ENCODE data around the gene GRIA2. TPM values are rescaled to one million over a fixed set of nuclear protein-coding genes. Genes with fewer than 3 reads are reported as not detected.

Gene GRIA2
- total RNA-seq, 2 experiments from 2014 or later: not detected

DNA sequence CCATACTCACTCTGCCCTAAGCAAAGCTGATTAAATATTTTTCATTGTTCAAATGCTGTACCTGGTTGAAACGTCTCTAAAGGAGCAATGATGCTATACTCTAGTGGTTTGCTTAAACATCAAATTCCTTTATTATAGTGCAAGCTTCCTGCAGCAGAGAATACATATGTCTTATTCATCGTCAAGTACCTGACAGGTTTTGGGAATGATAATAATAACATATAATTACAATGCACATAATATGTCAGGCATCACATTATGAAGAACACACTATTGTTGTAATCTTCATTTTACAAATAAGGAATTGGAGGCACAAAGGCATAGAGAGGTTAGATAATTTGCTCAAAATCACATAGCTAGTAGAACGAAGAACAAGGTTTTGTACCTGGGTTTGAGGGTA lies 151.6 kb downstream of the GRIA2 start:
- no peak overlapping the region for H3K4me3 Mint-ChIP-seq
- no peak for ATAC-seq
- DNase-seq: no peak
- no peaks in the 10 kb centered on the region for H3K36me3 Mint-ChIP-seq (ENCODE audit: low read depth)
- ChIA-PET CTCF (no interaction called here), POLR2A (no interaction called here)
- intact Hi-C loops (cut with micrococcal nuclease): no loop called here
- H3K27ac Mint-ChIP-seq: no peak overlapping the region
- H3K4me1 Mint-ChIP-seq (ENCODE audit: low read depth): no peaks in the 10 kb centered on the region
- no peaks in the 10 kb centered on the region for H3K27me3 Mint-ChIP-seq
- TF ChIP-seq, protein P1, sequence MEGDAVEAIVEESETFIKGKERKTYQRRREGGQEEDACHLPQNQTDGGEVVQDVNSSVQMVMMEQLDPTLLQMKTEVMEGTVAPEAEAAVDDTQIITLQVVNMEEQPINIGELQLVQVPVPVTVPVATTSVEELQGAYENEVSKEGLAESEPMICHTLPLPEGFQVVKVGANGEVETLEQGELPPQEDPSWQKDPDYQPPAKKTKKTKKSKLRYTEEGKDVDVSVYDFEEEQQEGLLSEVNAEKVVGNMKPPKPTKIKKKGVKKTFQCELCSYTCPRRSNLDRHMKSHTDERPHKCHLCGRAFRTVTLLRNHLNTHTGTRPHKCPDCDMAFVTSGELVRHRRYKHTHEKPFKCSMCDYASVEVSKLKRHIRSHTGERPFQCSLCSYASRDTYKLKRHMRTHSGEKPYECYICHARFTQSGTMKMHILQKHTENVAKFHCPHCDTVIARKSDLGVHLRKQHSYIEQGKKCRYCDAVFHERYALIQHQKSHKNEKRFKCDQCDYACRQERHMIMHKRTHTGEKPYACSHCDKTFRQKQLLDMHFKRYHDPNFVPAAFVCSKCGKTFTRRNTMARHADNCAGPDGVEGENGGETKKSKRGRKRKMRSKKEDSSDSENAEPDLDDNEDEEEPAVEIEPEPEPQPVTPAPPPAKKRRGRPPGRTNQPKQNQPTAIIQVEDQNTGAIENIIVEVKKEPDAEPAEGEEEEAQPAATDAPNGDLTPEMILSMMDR (IDR thresholded peaks at IDR 0.05): no peak
- H3K9me3 Mint-ChIP-seq: peaks cover 3% of the 10 kb centered on the region

DNA sequence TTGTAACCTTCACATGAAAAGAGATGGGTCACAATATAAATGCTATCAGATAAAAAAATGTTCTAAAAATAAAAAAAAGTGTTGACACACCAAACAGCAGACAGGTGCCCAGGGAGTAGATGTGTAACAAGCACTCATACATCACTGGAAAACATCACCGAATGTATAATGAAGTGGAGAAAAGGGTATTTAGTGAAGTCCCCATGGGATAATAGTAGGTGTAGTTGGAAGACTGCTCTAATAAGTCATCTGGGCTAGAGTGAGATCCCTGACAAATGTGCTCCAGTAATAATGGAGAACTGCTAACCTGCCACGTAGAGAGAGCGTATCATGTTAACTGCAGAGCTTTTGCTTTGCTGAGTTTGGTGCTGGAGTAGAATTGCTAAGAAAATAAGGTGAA lies 152.0 kb downstream of the GRIA2 start:
- H3K36me3 Mint-ChIP-seq (ENCODE audit: low read depth): no peaks in the 10 kb centered on the region
- no peak overlapping the region for H3K4me3 Mint-ChIP-seq
- intact Hi-C loops (cut with micrococcal nuclease): no loop called here
- no peaks in the 10 kb centered on the region for H3K4me1 Mint-ChIP-seq (ENCODE audit: low read depth)
- TF ChIP-seq, protein P1 (IDR thresholded peaks at IDR 0.05): no peak
- no peaks in the 10 kb centered on the region for H3K27me3 Mint-ChIP-seq
- H3K27ac Mint-ChIP-seq: no peak overlapping the region
- ATAC-seq (no peak), DNase-seq (no peak)
- ChIA-PET CTCF (no interaction called here), POLR2A (no interaction called here)
- H3K9me3 Mint-ChIP-seq: peaks cover 3% of the 10 kb centered on the region

DNA sequence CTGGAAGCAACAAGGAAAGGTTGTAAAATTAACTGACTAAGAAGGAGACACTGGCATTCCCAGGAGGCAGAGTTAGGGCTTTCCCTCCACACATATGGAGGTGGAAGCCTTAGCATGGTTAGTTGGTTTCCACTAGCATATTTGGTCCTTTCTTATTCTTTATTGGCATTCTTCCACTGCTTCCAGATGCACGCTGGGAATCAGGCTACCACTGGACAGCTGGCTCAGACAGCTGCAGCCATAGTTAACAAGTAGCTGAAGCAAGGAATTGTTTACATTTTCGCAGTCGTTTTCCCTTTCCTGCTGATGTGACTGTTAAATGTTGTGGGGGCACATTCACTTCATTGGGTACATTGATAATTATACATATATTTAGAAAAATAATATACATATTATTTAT lies 169.2 kb downstream of the GRIA2 start:
- intact Hi-C loops (cut with micrococcal nuclease): no loop called here
- ChIA-PET CTCF (no interaction called here), POLR2A (no interaction called here)
- H3K9me3 Mint-ChIP-seq: peaks cover 5% of the 10 kb centered on the region
- H3K27ac Mint-ChIP-seq: no peak overlapping the region
- no peaks in the 10 kb centered on the region for H3K27me3 Mint-ChIP-seq
- TF ChIP-seq, protein P1 (IDR thresholded peaks at IDR 0.05): no peak
- ATAC-seq: no peak
- DNase-seq: no peak
- no peak overlapping the region for H3K4me3 Mint-ChIP-seq
- H3K36me3 Mint-ChIP-seq (ENCODE audit: low read depth): no peaks in the 10 kb centered on the region
- H3K4me1 Mint-ChIP-seq (ENCODE audit: low read depth): no peaks in the 10 kb centered on the region

DNA sequence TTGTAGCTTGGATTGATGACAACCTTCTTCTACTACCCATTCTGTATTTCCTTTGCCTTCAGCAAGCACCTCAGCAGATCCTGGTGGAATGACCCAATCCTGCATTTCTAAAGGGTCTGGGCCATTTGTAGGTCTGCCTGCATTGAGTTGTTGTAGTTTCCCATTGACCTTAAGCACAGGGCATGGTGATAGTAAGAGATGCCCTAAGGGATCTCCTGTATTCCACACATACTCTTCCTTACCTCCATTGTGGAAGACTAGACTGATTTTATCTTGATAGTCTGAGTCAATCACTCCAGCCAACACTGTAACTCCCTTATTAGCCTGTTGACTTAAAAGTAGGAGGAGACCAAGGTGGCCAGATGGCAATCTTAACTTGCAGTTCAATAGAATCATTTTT lies 184.5 kb downstream of the GRIA2 start:
- intact Hi-C loops (cut with micrococcal nuclease): no loop called here

More for the DNA sequence above, 184.5 kb downstream of the GRIA2 start:
- no peaks in the 10 kb centered on the region for H3K27me3 Mint-ChIP-seq
- no peak for DNase-seq
- no peaks in the 10 kb centered on the region for H3K4me1 Mint-ChIP-seq (ENCODE audit: low read depth)
- no peaks in the 10 kb centered on the region for H3K36me3 Mint-ChIP-seq (ENCODE audit: low read depth)
- ATAC-seq: no peak
- TF ChIP-seq, protein P1 (IDR thresholded peaks at IDR 0.05): no peak
- peaks cover 3% of the 10 kb centered on the region for H3K9me3 Mint-ChIP-seq
- no peak overlapping the region for H3K27ac Mint-ChIP-seq
- ChIA-PET POLR2A (no interaction called here), CTCF (no interaction called here)
- H3K4me3 Mint-ChIP-seq: no peak overlapping the region

Other genes starting within 250 kb of the GRIA2 start
- not detected for gene PDGFC, start 248.9 kb upstream of the GRIA2 start, total RNA-seq
- gene GLRB, start 144.6 kb upstream of the GRIA2 start, total RNA-seq: not detected

All from activated CD8-positive, alpha-beta T cell treated with anti-CD3 and anti-CD28 coated beads for 36 hours (primary cell).